Measurements from ENCODE around the gene LCN6. TPM values are rescaled to one million over a fixed set of nuclear protein-coding genes. Genes with fewer than 3 reads are reported as not detected.

Gene LCN6
- total and polyA plus RNA-seq, 2 of the 13 experiments (the other 11 are each of a cell fraction or from before 2014, with no cell fraction given): not detected

GRCh38 chr9:136717399-136717798 is 30.9 kb downstream of the LCN6 start (continued):
- TF ChIP-seq ZNF18 (CRISPR knock-in tag; IDR thresholded peaks at IDR 0.05; ENCODE audit: insufficient replicate concordance) (no peak), PREB (CRISPR knock-in tag; IDR thresholded peaks at IDR 0.05) (no peak), HNF1B (CRISPR knock-in tag; IDR thresholded peaks at IDR 0.05) (no peak)

- 20% methylated on average over 2 of the region's 8 CpGs for WGBS (ENCODE audit: low lambda C conversion rate)
- no peak overlapping the region for H3K27ac ChIP-seq (ENCODE audit: extremely low read length, insufficient read depth, low read length)
- intact Hi-C loops (cut with micrococcal nuclease; ENCODE audit: unreplicated experiment) (no loop called here), in situ Hi-C loops (cut with HindIII; ENCODE audit: extremely low pct_ligation_motif_present, low pct_unique_long_range_greater_than_20kb) (no loop called here)
- TF ChIP-seq PHF5A (CRISPR knock-in tag; IDR thresholded peaks at IDR 0.05; ENCODE audit: low read depth, unreplicated experiment) (no peak), HNRNPK (IDR thresholded peaks at IDR 0.05; ENCODE audit: low read depth, low read length, poor library complexity, severe bottlenecking) (no peak), GFI1 (CRISPR knock-in tag; IDR thresholded peaks at IDR 0.05; ENCODE audit: borderline replicate concordance) (no peak), KLF13 (CRISPR knock-in tag; IDR thresholded peaks at IDR 0.05) (no peak), ZNF577 (CRISPR knock-in tag; IDR thresholded peaks at IDR 0.05; ENCODE audit: borderline replicate concordance, low read depth) (no peak), NCOR1 (IDR thresholded peaks at IDR 0.05; ENCODE audit: borderline replicate concordance, low read length) (no peak), TRIM22 (IDR thresholded peaks at IDR 0.05) (no peak), NRL (CRISPR knock-in tag; IDR thresholded peaks at IDR 0.05; ENCODE audit: borderline replicate concordance) (no peak)
- CTCF ChIA-PET (ENCODE audit: low intra/inter-chr PET ratio, low total read pairs): no interaction called here
- no peak for FAIRE-seq
- no TSS peak for BruUV-seq (replicated peaks)
- POLR2A ChIA-PET: interaction anchor here (3.8 kb wide), 1 partner anchor 13 kb away, joined by 17 read pairs; no protein-coding TSS in a partner anchor
- no peaks in the 10 kb centered on the region for H3K79me2 ChIP-seq (ENCODE audit: insufficient read depth, low read length)
- no peak for DNase-seq (ENCODE audit: low spot score)
- H3K9ac ChIP-seq (ENCODE audit: insufficient read depth, low read depth, low read length): no peak overlapping the region
- no peak overlapping the region for H3K4me2 ChIP-seq (ENCODE audit: low read depth, low read length)
- peaks cover 3 to 24% of the 10 kb centered on the region in 2 experiments; a peak in 3 of 5 replicates for H3K27me3 ChIP-seq (ENCODE audit: control insufficient read depth in 1 of 2, insufficient read depth in 2 of 2, low read length in 2 of 2)
- H3K4me1 ChIP-seq (ENCODE audit: insufficient read depth, low read length): peaks cover 20% of the 10 kb centered on the region
- no peaks in the 10 kb centered on the region for H3K36me3 ChIP-seq (replicated peaks in 1 of 2; ENCODE audit: control insufficient read depth in 1 of 2, insufficient read depth in 2 of 2, low read length in 2 of 2)
- no peaks in the 10 kb centered on the region for H4K20me1 ChIP-seq (ENCODE audit: insufficient read depth, low read length)
- H3K9me3 ChIP-seq (ENCODE audit: low read length): no peaks in the 10 kb centered on the region
- ATAC-seq: no peak
- no peak overlapping the region for H3K4me3 ChIP-seq (replicated peaks in 1 of 3; ENCODE audit: insufficient read depth in 1 of 3, low read depth in 2 of 3, low read length in 3 of 3)
- no peak overlapping the region for H2AFZ ChIP-seq (ENCODE audit: low read length)
These were observed 33.4 kb downstream of the LCN6 start for GRCh38 chr9:136714893-136715274.
